K562 (cell line): ENCODE measurements around the gene AQP1. TPM values are rescaled to one million over a fixed set of nuclear protein-coding genes. Genes with fewer than 3 reads are reported as not detected.

ENCODE experiments used
- CC2D1A ChIP-seq: fragments of 450-650 bp; IDR thresholded peaks from 2 replicates; pipeline ENCODE4 v1.6.1; 2017; ENCODE audit warnings: mild to moderate bottlenecking
- ETV6 ChIP-seq, 3 experiments: fragments of 150-350 bp in 1 of 3; sonication (generic) in 1 of 3; formaldehyde crosslinking in 1 of 3; IDR thresholded peaks; 2 replicates each; pipeline versions ENCODE4 v1.6.1 to v1.8.0; 2014 to 2022; ENCODE audit warnings: borderline replicate concordance in 2 of 3, low read depth in 2 of 3, antibody characterized with exemption in 1 of 3, low read length in 1 of 3, mild to moderate bottlenecking in 1 of 3, missing genetic modification reagents in 1 of 3
- HDAC6 ChIP-seq: IDR thresholded peaks from 2 replicates; pipeline ENCODE4 v1.6.1; 2012; ENCODE audit warnings: low read depth, mild to moderate bottlenecking, control low read depth, inconsistent platforms, low read length, moderate library complexity
- KLF1 ChIP-seq: fragments of 450-650 bp; IDR thresholded peaks from 2 replicates; pipeline ENCODE4 v1.6.1; 2016; ENCODE audit warnings: missing genetic modification characterization, missing compliant biosample characterization
- MEF2A ChIP-seq: IDR thresholded peaks from 2 replicates; pipeline ENCODE4 v1.6.1; 2011; ENCODE audit warnings: low read depth, mild to moderate bottlenecking, low read length, moderate library complexity; ENCODE audit not compliant: control insufficient read depth
- PTTG1 ChIP-seq: fragments of 450-650 bp; IDR thresholded peaks from 2 replicates; pipeline ENCODE4 v1.6.1; 2016; ENCODE audit warnings: low read depth, mild to moderate bottlenecking, missing genetic modification characterization, missing compliant biosample characterization
- RAD21 ChIP-seq, 2 experiments: fragments of 250-450 bp in 1 of 2; fragments of 450-650 bp in 1 of 2; sonication (Bioruptor Pico) in 1 of 2; formaldehyde crosslinking in 1 of 2; IDR thresholded peaks in 1 of 2; conservative IDR thresholded peaks in 1 of 2; 2 replicates each; pipeline versions ENCODE4 v1.4.0 to v1.8.0; 2020 to 2022; ENCODE audit warnings: mild to moderate bottlenecking in 2 of 2, moderate library complexity in 1 of 2
- TAF7 ChIP-seq: fragments of 450-650 bp; IDR thresholded peaks from 2 replicates; pipeline ENCODE4 v1.6.1; 2016; ENCODE audit warnings: missing genetic modification characterization, missing compliant biosample characterization
- ZBED1 ChIP-seq: IDR thresholded peaks from 2 replicates; pipeline ENCODE4 v1.6.1; 2014
- ZFPM2 ChIP-seq: fragments of 250-450 bp; sonication (Bioruptor Pico); IDR thresholded peaks from 2 replicates; pipeline ENCODE4 v1.5.1; 2022; ENCODE audit warnings: mild to moderate bottlenecking
- ZNF197 ChIP-seq: fragments of 200-800 bp; sonication (Bioruptor generic); IDR thresholded peaks from 2 replicates; pipeline ENCODE4 v1.6.1; 2016; ENCODE audit warnings: low read depth, missing genetic modification characterization, missing compliant biosample characterization
- polyA plus RNA-seq, 8 experiments: library from polyadenylated mRNA; depleted of rRNA in 4 of 8; stranded (reverse) in 5 of 8; unstranded in 3 of 8; fragments of >200 nt; fragmentation: Nextera tagmentation in 2 of 8; fragmentation: Illumina TruSeq in 1 of 8; extraction: Ambion mirVana in 2 of 8; extraction: Trizol in 1 of 8; gene quantifications; 2 replicates each; pipeline versions ENCODE4 v1.2.1 to v1.2.3, GENCODE V29; 2011 to 2014; ENCODE audit warnings: inconsistent platforms in 1 of 8, missing spikeins in 1 of 8
- total RNA-seq, 7 experiments: library from RNA; depleted of rRNA in 6 of 7; stranded (reverse); fragments of >200 nt in 6 of 7; fragmentation: Illumina TruSeq in 2 of 7; extraction: Trizol in 2 of 7; gene quantifications; 2 replicates each; pipeline versions ENCODE4 v1.2.1 to v1.2.3, GENCODE V29; 2011 to 2021; ENCODE audit warnings: low replicate concordance in 1 of 7
- TF ChIP-seq, protein P1 (sequence below): fragments of 450-650 bp; IDR thresholded peaks from 2 replicates; pipeline ENCODE4 v1.6.1; 2017; ENCODE audit warnings: antibody characterized with exemption, mild to moderate bottlenecking
- TF ChIP-seq, protein P2 (sequence below): fragments of 450-650 bp; IDR thresholded peaks from 2 replicates; pipeline ENCODE4 v1.6.1; 2016; ENCODE audit warnings: missing biosample characterization, missing genetic modification characterization
- TF ChIP-seq, protein P3 (sequence below): IDR thresholded peaks from 2 replicates; pipeline ENCODE4 v1.6.1; 2011; ENCODE audit not compliant: insufficient read length; ENCODE audit errors: extremely low read depth
- TF ChIP-seq, protein P4 (sequence below): fragments of 250-450 bp; sonication (Bioruptor Pico); IDR thresholded peaks from 2 replicates; pipeline ENCODE4 v1.8.0; 2022; ENCODE audit warnings: inconsistent platforms
- TF ChIP-seq, protein P5 (sequence below): sonication (generic); formaldehyde crosslinking; IDR thresholded peaks from 2 replicates; pipeline ENCODE4 v1.4.0; 2020; ENCODE audit warnings: mild to moderate bottlenecking, missing genetic modification reagents

Gene AQP1
- total and polyA plus RNA-seq, 9 of the 15 experiments (the other 6 are each of a cell fraction or from before 2014, with no cell fraction given): 0.18 to 12.6 (median 4.1) TPM

DNA sequence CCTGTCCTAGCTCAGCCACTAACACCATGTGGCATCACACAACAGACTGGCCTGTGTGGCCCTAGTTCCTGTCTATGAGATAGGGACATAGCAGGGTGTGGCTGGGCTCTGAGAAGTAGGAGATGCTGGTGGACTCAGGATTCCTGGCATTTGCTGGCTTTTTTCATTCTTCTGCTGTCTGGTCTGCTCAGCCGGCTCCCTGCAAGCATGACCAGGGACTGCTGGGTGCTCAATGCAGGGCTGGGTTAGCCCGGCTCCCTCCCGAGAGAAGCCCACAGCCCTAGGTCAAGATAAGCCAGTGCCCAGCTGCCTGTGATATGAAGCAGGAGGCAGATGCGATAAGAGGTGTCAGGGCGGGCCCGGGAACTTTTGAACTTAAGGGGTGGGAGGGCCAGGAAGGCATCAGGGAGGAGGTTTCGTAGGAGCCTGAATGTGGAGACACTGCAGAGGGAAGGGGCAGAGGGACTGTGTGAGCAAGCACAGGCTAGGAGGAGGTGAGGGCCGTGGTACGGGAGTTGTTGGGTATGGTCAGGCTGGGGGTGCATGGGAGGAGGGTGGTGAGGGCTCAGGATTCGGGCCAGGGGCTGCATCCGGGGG is 3.5 kb downstream of the AQP1 start (continued):
- TF ChIP-seq, protein P1, sequence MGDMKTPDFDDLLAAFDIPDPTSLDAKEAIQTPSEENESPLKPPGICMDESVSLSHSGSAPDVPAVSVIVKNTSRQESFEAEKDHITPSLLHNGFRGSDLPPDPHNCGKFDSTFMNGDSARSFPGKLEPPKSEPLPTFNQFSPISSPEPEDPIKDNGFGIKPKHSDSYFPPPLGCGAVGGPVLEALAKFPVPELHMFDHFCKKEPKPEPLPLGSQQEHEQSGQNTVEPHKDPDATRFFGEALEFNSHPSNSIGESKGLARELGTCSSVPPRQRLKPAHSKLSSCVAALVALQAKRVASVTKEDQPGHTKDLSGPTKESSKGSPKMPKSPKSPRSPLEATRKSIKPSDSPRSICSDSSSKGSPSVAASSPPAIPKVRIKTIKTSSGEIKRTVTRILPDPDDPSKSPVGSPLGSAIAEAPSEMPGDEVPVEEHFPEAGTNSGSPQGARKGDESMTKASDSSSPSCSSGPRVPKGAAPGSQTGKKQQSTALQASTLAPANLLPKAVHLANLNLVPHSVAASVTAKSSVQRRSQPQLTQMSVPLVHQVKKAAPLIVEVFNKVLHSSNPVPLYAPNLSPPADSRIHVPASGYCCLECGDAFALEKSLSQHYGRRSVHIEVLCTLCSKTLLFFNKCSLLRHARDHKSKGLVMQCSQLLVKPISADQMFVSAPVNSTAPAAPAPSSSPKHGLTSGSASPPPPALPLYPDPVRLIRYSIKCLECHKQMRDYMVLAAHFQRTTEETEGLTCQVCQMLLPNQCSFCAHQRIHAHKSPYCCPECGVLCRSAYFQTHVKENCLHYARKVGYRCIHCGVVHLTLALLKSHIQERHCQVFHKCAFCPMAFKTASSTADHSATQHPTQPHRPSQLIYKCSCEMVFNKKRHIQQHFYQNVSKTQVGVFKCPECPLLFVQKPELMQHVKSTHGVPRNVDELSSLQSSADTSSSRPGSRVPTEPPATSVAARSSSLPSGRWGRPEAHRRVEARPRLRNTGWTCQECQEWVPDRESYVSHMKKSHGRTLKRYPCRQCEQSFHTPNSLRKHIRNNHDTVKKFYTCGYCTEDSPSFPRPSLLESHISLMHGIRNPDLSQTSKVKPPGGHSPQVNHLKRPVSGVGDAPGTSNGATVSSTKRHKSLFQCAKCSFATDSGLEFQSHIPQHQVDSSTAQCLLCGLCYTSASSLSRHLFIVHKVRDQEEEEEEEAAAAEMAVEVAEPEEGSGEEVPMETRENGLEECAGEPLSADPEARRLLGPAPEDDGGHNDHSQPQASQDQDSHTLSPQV: peak; percentile 88
- TF ChIP-seq ZFPM2 (no peak), PTTG1 (tag) (no peak), ZNF197 (CRISPR knock-in tag) (no peak), ETV6 (IDR thresholded peaks at IDR 0.05; ENCODE audit: borderline replicate concordance in 1 of 2, low read depth in 2 of 2, low read length in 1 of 2) (peak in 1 of 2 experiments; percentile 80; a peak in 1 of 4 replicates), ETV6 (CRISPR knock-in tag; IDR thresholded peaks at IDR 0.05; ENCODE audit: borderline replicate concordance) (no peak), ZBED1 (peak; percentile 92), KLF1 (tag) (peak; percentile 93), CC2D1A (peak; percentile 97), HDAC6 (no peak), MEF2A (peak; percentile 59), RAD21 (CRISPR knock-in tag; conservative IDR thresholded peaks at IDR 0.05 in 1 of 2, IDR thresholded peaks at IDR 0.05 in 1 of 2) (no peak), TAF7 (tag) (no peak)
- TF ChIP-seq, protein P2, sequence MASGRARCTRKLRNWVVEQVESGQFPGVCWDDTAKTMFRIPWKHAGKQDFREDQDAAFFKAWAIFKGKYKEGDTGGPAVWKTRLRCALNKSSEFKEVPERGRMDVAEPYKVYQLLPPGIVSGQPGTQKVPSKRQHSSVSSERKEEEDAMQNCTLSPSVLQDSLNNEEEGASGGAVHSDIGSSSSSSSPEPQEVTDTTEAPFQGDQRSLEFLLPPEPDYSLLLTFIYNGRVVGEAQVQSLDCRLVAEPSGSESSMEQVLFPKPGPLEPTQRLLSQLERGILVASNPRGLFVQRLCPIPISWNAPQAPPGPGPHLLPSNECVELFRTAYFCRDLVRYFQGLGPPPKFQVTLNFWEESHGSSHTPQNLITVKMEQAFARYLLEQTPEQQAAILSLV (tag): no peak
- TF ChIP-seq, protein P3, sequence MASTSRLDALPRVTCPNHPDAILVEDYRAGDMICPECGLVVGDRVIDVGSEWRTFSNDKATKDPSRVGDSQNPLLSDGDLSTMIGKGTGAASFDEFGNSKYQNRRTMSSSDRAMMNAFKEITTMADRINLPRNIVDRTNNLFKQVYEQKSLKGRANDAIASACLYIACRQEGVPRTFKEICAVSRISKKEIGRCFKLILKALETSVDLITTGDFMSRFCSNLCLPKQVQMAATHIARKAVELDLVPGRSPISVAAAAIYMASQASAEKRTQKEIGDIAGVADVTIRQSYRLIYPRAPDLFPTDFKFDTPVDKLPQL: no peak
- TF ChIP-seq, protein P4, sequence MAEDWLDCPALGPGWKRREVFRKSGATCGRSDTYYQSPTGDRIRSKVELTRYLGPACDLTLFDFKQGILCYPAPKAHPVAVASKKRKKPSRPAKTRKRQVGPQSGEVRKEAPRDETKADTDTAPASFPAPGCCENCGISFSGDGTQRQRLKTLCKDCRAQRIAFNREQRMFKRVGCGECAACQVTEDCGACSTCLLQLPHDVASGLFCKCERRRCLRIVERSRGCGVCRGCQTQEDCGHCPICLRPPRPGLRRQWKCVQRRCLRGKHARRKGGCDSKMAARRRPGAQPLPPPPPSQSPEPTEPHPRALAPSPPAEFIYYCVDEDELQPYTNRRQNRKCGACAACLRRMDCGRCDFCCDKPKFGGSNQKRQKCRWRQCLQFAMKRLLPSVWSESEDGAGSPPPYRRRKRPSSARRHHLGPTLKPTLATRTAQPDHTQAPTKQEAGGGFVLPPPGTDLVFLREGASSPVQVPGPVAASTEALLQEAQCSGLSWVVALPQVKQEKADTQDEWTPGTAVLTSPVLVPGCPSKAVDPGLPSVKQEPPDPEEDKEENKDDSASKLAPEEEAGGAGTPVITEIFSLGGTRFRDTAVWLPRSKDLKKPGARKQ (CRISPR knock-in tag): no peak
- TF ChIP-seq, protein P5, sequence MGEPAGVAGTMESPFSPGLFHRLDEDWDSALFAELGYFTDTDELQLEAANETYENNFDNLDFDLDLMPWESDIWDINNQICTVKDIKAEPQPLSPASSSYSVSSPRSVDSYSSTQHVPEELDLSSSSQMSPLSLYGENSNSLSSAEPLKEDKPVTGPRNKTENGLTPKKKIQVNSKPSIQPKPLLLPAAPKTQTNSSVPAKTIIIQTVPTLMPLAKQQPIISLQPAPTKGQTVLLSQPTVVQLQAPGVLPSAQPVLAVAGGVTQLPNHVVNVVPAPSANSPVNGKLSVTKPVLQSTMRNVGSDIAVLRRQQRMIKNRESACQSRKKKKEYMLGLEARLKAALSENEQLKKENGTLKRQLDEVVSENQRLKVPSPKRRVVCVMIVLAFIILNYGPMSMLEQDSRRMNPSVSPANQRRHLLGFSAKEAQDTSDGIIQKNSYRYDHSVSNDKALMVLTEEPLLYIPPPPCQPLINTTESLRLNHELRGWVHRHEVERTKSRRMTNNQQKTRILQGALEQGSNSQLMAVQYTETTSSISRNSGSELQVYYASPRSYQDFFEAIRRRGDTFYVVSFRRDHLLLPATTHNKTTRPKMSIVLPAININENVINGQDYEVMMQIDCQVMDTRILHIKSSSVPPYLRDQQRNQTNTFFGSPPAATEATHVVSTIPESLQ (CRISPR knock-in tag): no peak
